ENCODE results near the gene PI4K2B.

- TF ChIP-seq CTCF (IDR thresholded peaks at IDR 0.05; ENCODE audit: low read length) (no peak), EZH2 (optimal IDR thresholded peaks at IDR 0.05; ENCODE audit: low read depth, low read length) (no peak)
Observed at GRCh38 chr4:25307596-25307995, 73.8 kb downstream of the PI4K2B start.

All from MM.1S (cell line).